ENCODE measurements around the gene ASTN2.

The ASTN2 gene

GRCh38 chr9:117413346-117414219 is 1.3 kb downstream of the ASTN2 start:
- DNase-seq, result no peak

GRCh38 chr9:117412841-117413240 is 2.0 kb downstream of the ASTN2 start:
- no peak for DNase-seq

- no peak for DNase-seq
Measured at GRCh38 chr9:117412006-117412715, 2.7 kb downstream of the ASTN2 start.

- DNase-seq, result no peak
Measured at GRCh38 chr9:117411547-117411946, 3.3 kb downstream of the ASTN2 start.

- no peak for DNase-seq
Measured at GRCh38 chr9:117409321-117409720, 5.5 kb downstream of the ASTN2 start.

- no peak for DNase-seq
Measured at GRCh38 chr9:117407436-117408022, 7.3 kb downstream of the ASTN2 start.

GRCh38 chr9:117405950-117406705 is 8.7 kb downstream of the ASTN2 start:
- DNase-seq, result no peak

GRCh38 chr9:117403848-117404247 is 11.0 kb downstream of the ASTN2 start:
- no peak for DNase-seq

GRCh38 chr9:117403403-117403811 is 11.4 kb downstream of the ASTN2 start:
- DNase-seq, result no peak

GRCh38 chr9:117400171-117400570 is 14.7 kb downstream of the ASTN2 start:
- no peak for DNase-seq

- DNase-seq, result no peak
Measured at GRCh38 chr9:117395151-117395650, 19.7 kb downstream of the ASTN2 start.

GRCh38 chr9:117394655-117395054 is 20.2 kb downstream of the ASTN2 start:
- no peak for DNase-seq

- no peak for DNase-seq
Measured at GRCh38 chr9:117392992-117393391, 21.9 kb downstream of the ASTN2 start.

GRCh38 chr9:117387422-117387821 is 27.4 kb downstream of the ASTN2 start:
- no peak for DNase-seq

GRCh38 chr9:117379341-117379740 is 35.5 kb downstream of the ASTN2 start:
- no peak for DNase-seq

GRCh38 chr9:117377046-117377445 is 37.8 kb downstream of the ASTN2 start:
- no peak for DNase-seq

GRCh38 chr9:117375956-117376355 is 38.9 kb downstream of the ASTN2 start:
- no peak for DNase-seq

- DNase-seq, result no peak
Measured at GRCh38 chr9:117374076-117374725, 40.7 kb downstream of the ASTN2 start.

- no peak for DNase-seq
Measured at GRCh38 chr9:117368684-117369230, 46.1 kb downstream of the ASTN2 start.

GRCh38 chr9:117365438-117365837 is 49.4 kb downstream of the ASTN2 start:
- DNase-seq, result no peak

GRCh38 chr9:117363006-117363405 is 51.9 kb downstream of the ASTN2 start:
- DNase-seq, result no peak

GRCh38 chr9:117359910-117360309 is 54.9 kb downstream of the ASTN2 start:
- no peak for DNase-seq

Data from activated CD4-positive, CD25-positive, alpha-beta regulatory T cell (primary cell).